GM12878 (cell line): ENCODE data around the gene HCRT. TPM values are rescaled to one million over a fixed set of nuclear protein-coding genes. Genes with fewer than 3 reads are reported as not detected.
A peak's percentile ranks its signal among the peaks of the same experiment; 100 is the strongest.

Source experiments
- ATAC-seq: fragments of 200-7000 bp; cut with Tn5 transposase; 3 replicates; pipeline ENCODE4 v1.9.1; 2020; ENCODE audit warnings: mild to moderate bottlenecking, moderate library complexity
- Bru-seq: library from RNA; stranded (reverse); fragments of 400-500 nt; gene quantifications from one replicate; lab custom pipeline; 2021; lab: Mats Ljungman, UMichigan
- BruChase-seq, 2 experiments: library from RNA; stranded (reverse); fragments of 400-500 nt; gene quantifications; one replicate each; lab custom pipeline; 2021; lab: Mats Ljungman, UMichigan
- BruUV-seq: library from RNA; stranded (reverse); fragments of 400-500 nt; replicated peaks from 2 replicates; lab custom pipeline; 2021; lab: Mats Ljungman, UMichigan
- CTCF ChIA-PET: fragments of 300-600 bp; sonication (Branson Sonifier 250); formaldehyde crosslinking; extraction: SDS; loops from one replicate; lab custom pipeline; 2021; ENCODE audit warnings: inconsistent platforms; lab: Yijun Ruan, JAX
- POLR2A ChIA-PET: fragments of 350-600 bp; formaldehyde crosslinking; extraction: SDS; loops from one replicate; lab custom pipeline; 2021; ENCODE audit warnings: inconsistent platforms; lab: Charles Lee
- RAD21 ChIA-PET: fragments of 300-600 bp; sonication (Branson Sonifier 250); formaldehyde crosslinking; loops from one replicate; lab custom pipeline; 2023; ENCODE audit warnings: antibody characterized with exemption; ENCODE audit not compliant: unreplicated experiment; lab: Charles Lee
- SMC1A ChIA-PET: fragments of 300-600 bp; sonication (Branson Sonifier 250); formaldehyde crosslinking; loops from one replicate; lab custom pipeline; 2023; ENCODE audit not compliant: unreplicated experiment, uncharacterized antibody; lab: Charles Lee
- DNase-seq: peaks from one replicate; pipeline ENCODE4 v3.0.0-alpha.2; 2011; ENCODE audit warnings: low read depth, low spot score
- FAIRE-seq: peaks from 3 replicates; lab custom pipeline; 2011; peaks lifted over from hg19 to GRCh38; lab: Jason Lieb, UNC
- H2AFZ ChIP-seq: 2 replicates; pipeline ENCODE4 v1.6.0; 2011; ENCODE audit warnings: low read depth, low read length, control low read depth; ENCODE audit not compliant: control insufficient read depth
- H3K27ac ChIP-seq: 2 replicates; pipeline ENCODE4 v1.5.1; 2011; ENCODE audit warnings: control low read depth; ENCODE audit not compliant: control insufficient read depth, insufficient read depth
- H3K27me3 ChIP-seq, 2 experiments: replicated peaks in 1 of 2; 2 replicates each; pipeline versions ENCODE4 v1.6.0 to v1.6.1; 2011; ENCODE audit warnings: low read length in 1 of 2; ENCODE audit not compliant: control insufficient read depth in 2 of 2, insufficient read depth in 2 of 2
- H3K36me3 ChIP-seq, 2 experiments: 2 replicates each; pipeline ENCODE4 v1.5.1; 2011; ENCODE audit warnings: low read length in 1 of 2; ENCODE audit not compliant: control insufficient read depth in 2 of 2, insufficient read depth in 2 of 2
- H3K4me1 ChIP-seq: 2 replicates; pipeline ENCODE4 v1.6.1; 2011; ENCODE audit warnings: mild to moderate bottlenecking, low read length, moderate library complexity, mixed read lengths; ENCODE audit not compliant: control insufficient read depth, insufficient read depth
- H3K4me2 ChIP-seq: 2 replicates; pipeline ENCODE4 v1.6.0; 2011; ENCODE audit warnings: control low read depth; ENCODE audit not compliant: control insufficient read depth, insufficient read depth
- H3K4me3 ChIP-seq: fragments of 200-600 bp; sonication (generic); 2 replicates; pipeline ENCODE4 v1.5.1; 2016
- H3K79me2 ChIP-seq: 2 replicates; pipeline ENCODE4 v1.6.0; 2011; ENCODE audit warnings: low read length; ENCODE audit not compliant: control insufficient read depth, insufficient read depth
- H3K9ac ChIP-seq: 2 replicates; pipeline ENCODE4 v1.8.0; 2011; ENCODE audit warnings: low read length, control low read depth, mixed read lengths; ENCODE audit not compliant: control insufficient read depth, insufficient read depth
- H3K9me3 ChIP-seq: replicated peaks from 3 replicates; pipeline ENCODE4 v1.5.1; 2011; ENCODE audit warnings: mild to moderate bottlenecking, low read length; ENCODE audit not compliant: control insufficient read depth, insufficient read depth
- H4K20me1 ChIP-seq: 2 replicates; pipeline ENCODE4 v1.6.0; 2011; ENCODE audit not compliant: control insufficient read depth, insufficient read depth
- CBX5 ChIP-seq: sonication (generic); IDR thresholded peaks from 2 replicates; pipeline ENCODE4 v1.6.1; 2016; ENCODE audit warnings: low read depth, moderate library complexity, mild to moderate bottlenecking, inconsistent platforms
- WGBS: methylation state at CpG from one replicate; pipeline ENCODE4 v1.1.6; 2016; ENCODE audit warnings: low lambda C conversion rate; ENCODE audit not compliant: insufficient replicate concordance, insufficient coverage; ENCODE audit errors: missing lambda C conversion rate; 5-methylcytosine and 5-hydroxymethylcytosine counted together
- in situ Hi-C: fragments of 300-500 bp; cut with MboI; formaldehyde crosslinking; loops from 9 replicates; pipeline ENCODE4 v1.14.3; 2018; ENCODE audit warnings: mixed read lengths
- intact Hi-C: fragments of 100-400 bp; cut with micrococcal nuclease; formaldehyde crosslinking; loops from one replicate; pipeline ENCODE4 v1.14.2; 2022; ENCODE audit not compliant: unreplicated experiment
- long read RNA-seq, 2 experiments: library from polyadenylated mRNA; unstranded; transcript quantifications; one replicate each; pipeline ENCODE4 v2.0.0, GENCODE V29; 2019 to 2020
- polyA minus RNA-seq, 3 experiments: library from RNA; depleted of rRNA, polyadenylated mRNA; stranded (reverse); fragments of >200 nt; gene quantifications; 2 replicates each; pipeline ENCODE4 v1.2.3, GENCODE V29; 2011
- polyA plus RNA-seq, 11 experiments: library from polyadenylated mRNA; depleted of rRNA in 4 of 11; unstranded in 6 of 11; stranded (reverse) in 5 of 11; fragments of >200 nt; fragmentation: Nextera tagmentation in 4 of 11; fragmentation: Illumina TruSeq in 1 of 11; extraction: Ambion mirVana in 4 of 11; extraction: Trizol in 1 of 11; gene quantifications; 1 replicate in 1 of 11; 2 replicates in 10 of 11; pipeline versions ENCODE4 v1.2.1 to v1.2.3, GENCODE V29; 2011 to 2016; ENCODE audit warnings: inconsistent platforms in 2 of 11, missing spikeins in 2 of 11, low read depth in 1 of 11
- total RNA-seq, 4 experiments: library from RNA; depleted of rRNA in 3 of 4; stranded (reverse); fragments of >200 nt in 3 of 4; fragmentation: Illumina TruSeq in 1 of 4; extraction: Trizol in 1 of 4; gene quantifications; 2 replicates each; pipeline versions ENCODE4 v1.2.1 to v1.2.3, GENCODE V29; 2013 to 2021
- TF ChIP-seq, protein P1 (sequence below): IDR thresholded peaks from 2 replicates; pipeline ENCODE4 v1.6.1; 2011; ENCODE audit warnings: low read depth, low read length, improper control_type of control experiment, borderline replicate concordance

HCRT gene
- not detected in 2 replicates for total RNA-seq (2013; cell fraction: nucleolus; rRNA removed)
- total RNA-seq (2014; rRNA removed) (not detected in 2 replicates), total RNA-seq (2014; rRNA removed; fragmentation: Illumina TruSeq; extraction: Trizol) (not detected in 2 replicates), total RNA-seq (2021) (0.41 TPM in 1 of 2 replicates, not detected in the other), polyA plus RNA-seq (2011; rRNA removed) (not detected in 2 replicates), polyA plus RNA-seq (2014; fragmentation: Illumina TruSeq; extraction: Trizol) (not detected in 2 replicates), polyA plus RNA-seq (2014; fragmentation: Nextera tagmentation; extraction: Ambion mirVana) (not detected), polyA plus RNA-seq (2014; rRNA removed) (not detected in 2 replicates), polyA plus RNA-seq (2016; fragmentation: Nextera tagmentation; extraction: Ambion mirVana) (not detected), polyA minus RNA-seq (2011; rRNA and poly(A)+ RNA removed) (not detected in 2 replicates), Bru-seq, nascent RNA (percentile 26 among the genes with signal in this experiment), BruChase-seq, experiment 1, labeled RNA remaining after a 6-hour chase (percentile 24 among the genes with signal in this experiment), BruChase-seq, experiment 2, labeled RNA remaining after a 2-hour chase (percentile 20 among the genes with signal in this experiment)
- polyA plus RNA-seq (2011; ENCODE audit: low read depth) = not detected
- not detected in 2 replicates for polyA plus RNA-seq (2011; cell fraction: cytosol; rRNA removed)
- polyA plus RNA-seq (2011; cell fraction: nucleus; rRNA removed) = not detected in 2 replicates
- not detected in 2 replicates for polyA plus RNA-seq (2012)
- not detected in 2 replicates for polyA minus RNA-seq (2011; cell fraction: cytosol; rRNA and poly(A)+ RNA removed)
- polyA minus RNA-seq (2011; cell fraction: nucleus; rRNA and poly(A)+ RNA removed) = not detected in 2 replicates
- long read RNA-seq, experiment 1 = 0 reads
- long read RNA-seq, experiment 2, partial matches to known transcripts = 1 of 1 reads
- long read RNA-seq, experiment 2, other reads (novel, unspliced or antisense) = 0 of 1 reads

DNA sequence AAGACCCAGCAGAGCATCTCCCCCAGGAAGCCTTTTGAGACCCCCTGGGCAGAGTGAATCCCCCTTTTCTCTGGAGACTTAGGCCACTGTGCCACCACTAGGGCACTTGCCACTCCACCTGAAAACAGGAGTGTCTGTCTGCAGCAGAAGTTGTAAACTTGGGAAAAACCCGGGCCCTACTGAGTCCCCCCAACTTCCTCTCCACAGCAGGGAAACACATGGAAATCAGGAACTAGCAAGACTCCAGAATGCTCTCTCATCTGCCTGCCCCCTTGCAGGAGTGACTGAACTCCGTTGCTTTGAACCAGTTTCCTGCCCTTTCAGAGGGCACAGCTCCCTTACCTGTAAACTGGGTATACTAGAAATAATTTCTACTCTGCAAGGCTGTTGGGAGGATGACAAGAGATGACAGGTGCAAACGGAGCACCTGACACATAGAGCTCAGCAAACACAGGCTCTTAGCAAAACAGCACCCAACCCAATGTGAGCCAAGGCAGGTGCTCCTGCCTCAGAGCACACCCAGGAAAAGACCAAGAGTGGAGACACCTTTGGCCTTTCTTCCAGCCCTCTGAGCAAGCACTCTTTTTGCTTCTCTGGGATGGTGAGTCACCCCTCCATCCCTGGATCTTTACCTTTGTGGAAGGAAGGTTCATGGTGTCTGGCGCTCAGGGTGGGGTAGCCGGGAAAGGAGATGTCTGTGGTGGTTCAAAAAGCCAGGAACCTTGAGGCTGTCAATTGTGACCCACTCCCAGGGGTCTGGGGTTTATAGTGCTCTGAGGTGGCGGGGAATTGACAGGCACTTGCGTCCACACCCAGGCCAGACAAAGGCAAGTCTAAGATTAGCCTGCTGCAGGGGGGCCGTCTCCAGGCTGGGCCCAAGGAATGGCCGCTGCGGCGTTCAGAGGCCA, at the start of gene HCRT:
Gene HCRT (minus strand): TSS at position 740 of the 908 bp plus-strand sequence. CDS start 87 bp downstream, at position 653.
- TF ChIP-seq CBX5 = no peak
- TF ChIP-seq, protein P1, sequence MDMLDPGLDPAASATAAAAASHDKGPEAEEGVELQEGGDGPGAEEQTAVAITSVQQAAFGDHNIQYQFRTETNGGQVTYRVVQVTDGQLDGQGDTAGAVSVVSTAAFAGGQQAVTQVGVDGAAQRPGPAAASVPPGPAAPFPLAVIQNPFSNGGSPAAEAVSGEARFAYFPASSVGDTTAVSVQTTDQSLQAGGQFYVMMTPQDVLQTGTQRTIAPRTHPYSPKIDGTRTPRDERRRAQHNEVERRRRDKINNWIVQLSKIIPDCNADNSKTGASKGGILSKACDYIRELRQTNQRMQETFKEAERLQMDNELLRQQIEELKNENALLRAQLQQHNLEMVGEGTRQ = no peak
- Histone ChIP-seq H3K36me3 (no peaks in the 10 kb centered on the region), H2AFZ (peak within 1 kb of the TSS; percentile 73), H3K9me3 (no peaks in the 10 kb centered on the region), H3K9ac (no peak within 1 kb of the TSS; the same call in 1 of the 2 replicates), H3K4me2 (peak within 1 kb of the TSS; percentile 51), H3K79me2 (no peaks in the 10 kb centered on the region), H3K27me3 (no peaks in the 10 kb centered on the region), H3K27ac (no peak within 1 kb of the TSS), H3K4me3 (peak within 1 kb of the TSS; percentile 76), H4K20me1 (no peaks in the 10 kb centered on the region), H3K4me1 (peaks cover 22% of the 10 kb centered on the region)
- ATAC-seq (no peak), FAIRE-seq (no peak), DNase-seq (no peak)
- ChIA-PET POLR2A (interaction anchor here (0.6 kb wide), 1 partner anchor 63 kb away, joined by 4 read pairs; no protein-coding TSS in a partner anchor), RAD21 (interaction anchor here (0.5 to 2.5 kb wide), 5 partner anchors 9 to 223 kb away, joined by 3 to 9 read pairs (median 4); partner anchors contain the start of genes GHDC and KAT2A), SMC1A (interaction anchor here (0.6 to 2.2 kb wide), 3 partner anchors 9 to 221 kb away, joined by 3 to 13 read pairs (median 5); partner anchors contain the start of gene GHDC), CTCF (interaction anchor here (0.8 to 3.7 kb wide), 13 partner anchors 9 to 222 kb away, joined by 3 to 17 read pairs (median 4); partner anchors contain the start of genes DNAJC7 and GHDC)
- WGBS = 67% methylated on average over 11 of the region's 11 CpGs
- in situ Hi-C loops (no loop called here), intact Hi-C loops (loop anchor here (5.0 to 10.0 kb wide), 3 partner anchors 102 to 220 kb away; partner anchors contain the start of genes CNP and STAT5A)
- no TSS peak for BruUV-seq
